GM23248 (cell line): ENCODE data around the gene WFIKKN1.

Experiments used
- EZH2 ChIP-seq: fragments of 200-600 bp; sonication (generic); IDR thresholded peaks from 2 replicates; pipeline ENCODE4 v1.6.1; 2018; ENCODE audit warnings: antibody characterized with exemption, mild to moderate bottlenecking; ENCODE audit not compliant: insufficient read depth, poor library complexity, severe bottlenecking
- EZH2phosphoT487 ChIP-seq: fragments of 200-600 bp; sonication (generic); IDR thresholded peaks from 2 replicates; pipeline ENCODE4 v1.6.1; 2018; ENCODE audit warnings: antibody characterized with exemption, moderate library complexity, mild to moderate bottlenecking, low read depth; ENCODE audit not compliant: insufficient read depth

DNA sequence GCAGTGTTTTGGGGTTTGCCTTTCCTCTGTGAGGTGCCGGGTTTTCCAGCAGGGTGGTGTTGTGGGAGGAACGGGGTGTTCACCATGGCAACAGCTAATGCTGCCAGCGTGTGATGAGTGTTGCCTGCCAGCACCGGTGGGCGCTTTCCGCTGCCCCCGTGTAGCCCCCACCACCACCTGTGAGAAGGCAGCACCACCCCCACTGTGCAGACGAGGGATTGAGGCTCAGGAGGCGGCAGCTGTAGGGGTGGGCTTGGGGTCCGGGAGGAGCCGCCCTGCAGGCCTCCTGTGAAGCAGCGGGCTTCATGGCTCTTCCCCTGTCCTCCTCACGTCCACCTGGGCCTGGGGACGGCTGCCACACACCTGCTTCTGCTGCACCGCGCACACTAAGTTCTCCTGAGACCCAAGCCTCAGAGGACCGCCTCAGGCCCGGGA is 35.7 kb upstream of the WFIKKN1 start:
- TF ChIP-seq EZH2phosphoT487 (no peak), EZH2 (no peak)
